Bronchus fibroblast of lung (primary cell): ENCODE measurements around the gene KCNB1. TPM values are rescaled to one million over a fixed set of nuclear protein-coding genes. Genes with fewer than 3 reads are reported as not detected.

Experiments
- total RNA-seq: library from RNA; depleted of rRNA; stranded (reverse); fragments of >200 nt; gene quantifications from 2 replicates; pipeline ENCODE4 v1.2.3, GENCODE V29; 2015

KCNB1 gene
- not detected in 2 replicates for total RNA-seq

DNA sequence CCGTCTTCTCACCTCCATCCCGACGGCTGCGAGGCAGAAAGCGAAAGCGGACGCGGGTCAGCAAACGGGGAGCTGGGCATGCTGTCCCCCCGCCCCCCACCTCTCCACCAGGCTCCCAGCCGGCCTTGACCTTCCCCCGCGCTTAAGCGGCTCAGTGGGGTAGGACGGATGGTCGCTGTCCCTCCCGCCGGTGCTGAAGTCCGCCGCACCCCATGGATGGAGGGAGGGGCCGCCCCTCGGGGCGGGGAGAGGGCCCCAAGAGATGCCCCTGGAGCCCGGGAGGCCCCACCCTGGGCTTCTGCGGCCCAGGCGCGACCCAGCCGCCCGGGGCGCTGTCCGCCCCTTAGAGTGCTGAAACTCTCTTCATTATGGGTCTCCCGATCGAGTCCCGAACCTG is at the start of gene KCNB1:
Gene KCNB1 (minus strand): TSS at position 48 of the 397 bp plus-strand sequence. CDS start 188 bp downstream, outside the sequence.

Other genes starting within 250 kb of the KCNB1 start
- gene ZNFX1, start 204.6 kb downstream of the KCNB1 start, total RNA-seq, result 10.1 and 10.8 TPM in 2 replicates
- gene PTGIS, start 85.5 kb upstream of the KCNB1 start, total RNA-seq, result 0.15 and 0.17 TPM in 2 replicates
- gene B4GALT5, start 231.2 kb upstream of the KCNB1 start, total RNA-seq, result 10.6 and 12.9 TPM in 2 replicates